Keratinocyte (primary cell): Measurements from ENCODE around the gene UGT1A1. TPM values are rescaled to one million over a fixed set of nuclear protein-coding genes. Genes with fewer than 3 reads are reported as not detected.

Experiments used
- DNase-seq: peaks from one replicate; pipeline ENCODE4 v3.0.0-alpha.2; 2011; ENCODE audit warnings: low read depth, missing footprints, low spot score
- FAIRE-seq: peaks from 2 replicates; lab custom pipeline; 2011; peaks lifted over from hg19 to GRCh38; lab: Jason Lieb, UNC
- H2AFZ ChIP-seq: 2 replicates; pipeline ENCODE4 v1.6.0; 2012; ENCODE audit warnings: low read length, control low read depth, inconsistent platforms; ENCODE audit not compliant: control insufficient read depth
- H3K27ac ChIP-seq: 2 replicates; pipeline ENCODE4 v1.5.1; 2011; ENCODE audit warnings: low read length; ENCODE audit not compliant: control insufficient read depth, insufficient read depth
- H3K27me3 ChIP-seq: 3 replicates; pipeline ENCODE4 v1.6.0; 2011; ENCODE audit warnings: low read length; ENCODE audit not compliant: control insufficient read depth, insufficient read depth; ENCODE audit errors: extremely low read depth
- H3K36me3 ChIP-seq, 2 experiments: 2 replicates in 1 of 2; 3 replicates in 1 of 2; pipeline ENCODE4 v1.5.1; 2011; ENCODE audit warnings: low read length in 2 of 2, mild to moderate bottlenecking in 1 of 2; ENCODE audit not compliant: control insufficient read depth in 2 of 2, insufficient read depth in 2 of 2; ENCODE audit errors: extremely low read depth in 1 of 2
- H3K4me1 ChIP-seq: 3 replicates; pipeline ENCODE4 v1.5.1; 2011; ENCODE audit warnings: low read length; ENCODE audit not compliant: control insufficient read depth, insufficient read depth; ENCODE audit errors: extremely low read depth
- H3K4me2 ChIP-seq: 3 replicates; pipeline ENCODE4 v1.6.0; 2011; ENCODE audit warnings: low read depth, low read length; ENCODE audit not compliant: control insufficient read depth, insufficient read depth; ENCODE audit errors: extremely low read depth
- H3K4me3 ChIP-seq, 3 experiments: fragments of 200-600 bp in 1 of 3; sonication (generic) in 1 of 3; 2 replicates in 2 of 3; 3 replicates in 1 of 3; pipeline ENCODE4 v1.5.1; 2011 to 2016; ENCODE audit warnings: low read length in 3 of 3, mild to moderate bottlenecking in 3 of 3, control low read depth in 2 of 3, inconsistent platforms in 1 of 3, low read depth in 1 of 3, mixed read lengths in 1 of 3, mixed run types in 1 of 3, moderate library complexity in 1 of 3; ENCODE audit not compliant: control insufficient read depth in 2 of 3, insufficient read depth in 2 of 3; ENCODE audit errors: extremely low read depth in 1 of 3
- H3K79me2 ChIP-seq: 2 replicates; pipeline ENCODE4 v1.6.0; 2012; ENCODE audit warnings: low read length; ENCODE audit not compliant: control insufficient read depth, insufficient read depth
- H3K9ac ChIP-seq: 3 replicates; pipeline ENCODE4 v1.6.0; 2011; ENCODE audit warnings: low read length; ENCODE audit not compliant: control insufficient read depth, insufficient read depth; ENCODE audit errors: extremely low read depth
- H3K9me1 ChIP-seq: 3 replicates; pipeline ENCODE4 v1.6.0; 2011; ENCODE audit warnings: low read length; ENCODE audit not compliant: control insufficient read depth, insufficient read depth; ENCODE audit errors: extremely low read depth
- H3K9me3 ChIP-seq: 2 replicates; pipeline ENCODE4 v1.5.1; 2012; ENCODE audit warnings: low read depth, low read length; ENCODE audit not compliant: control insufficient read depth
- H4K20me1 ChIP-seq: 3 replicates; pipeline ENCODE4 v1.6.0; 2011; ENCODE audit warnings: low read length; ENCODE audit not compliant: control insufficient read depth, insufficient read depth; ENCODE audit errors: extremely low read depth
- EZH2 ChIP-seq: IDR thresholded peaks from one replicate; pipeline ENCODE4 v1.6.1; 2012; ENCODE audit warnings: inconsistent platforms, mild to moderate bottlenecking, low read length, moderate library complexity
- dilution Hi-C: fragments of 300-500 bp; cut with MboI; formaldehyde crosslinking; loops from one replicate; pipeline ENCODE4 v1.7.0; 2020; ENCODE audit warnings: low sequenced_read_pairs; ENCODE audit not compliant: extremely low pct_ligation_motif_present
- polyA plus RNA-seq, 5 experiments: library from polyadenylated mRNA; depleted of rRNA in 3 of 5; stranded (reverse) in 3 of 5; stranded (forward) in 1 of 5; unstranded in 1 of 5; fragments of >200 nt; gene quantifications; 1 replicate in 1 of 5; 2 replicates in 3 of 5; 3 replicates in 1 of 5; pipeline versions ENCODE4 v1.2.1 to v1.2.3, GENCODE V29; 2011 to 2012; ENCODE audit warnings: missing spikeins in 2 of 5, low read depth in 1 of 5, low replicate concordance in 1 of 5
- TF ChIP-seq, protein P1 (sequence below), 3 experiments: IDR thresholded peaks in 1 of 3; conservative IDR thresholded peaks in 1 of 3; optimal IDR thresholded peaks in 1 of 3; 2 replicates in 2 of 3; 3 replicates in 1 of 3; pipeline versions ENCODE3 to v1.5.1; 2011; ENCODE audit warnings: low read length in 3 of 3, mild to moderate bottlenecking in 3 of 3, moderate library complexity in 2 of 3, control low read depth in 1 of 3, inconsistent platforms in 1 of 3; ENCODE audit not compliant: insufficient read depth in 2 of 3; ENCODE audit errors: extremely low read depth in 1 of 3

The UGT1A1 gene
- polyA plus RNA-seq, 1 donor (not counting 4 experiments of a cell fraction or from before 2014, with no cell fraction given), result 2.7 TPM

DNA sequence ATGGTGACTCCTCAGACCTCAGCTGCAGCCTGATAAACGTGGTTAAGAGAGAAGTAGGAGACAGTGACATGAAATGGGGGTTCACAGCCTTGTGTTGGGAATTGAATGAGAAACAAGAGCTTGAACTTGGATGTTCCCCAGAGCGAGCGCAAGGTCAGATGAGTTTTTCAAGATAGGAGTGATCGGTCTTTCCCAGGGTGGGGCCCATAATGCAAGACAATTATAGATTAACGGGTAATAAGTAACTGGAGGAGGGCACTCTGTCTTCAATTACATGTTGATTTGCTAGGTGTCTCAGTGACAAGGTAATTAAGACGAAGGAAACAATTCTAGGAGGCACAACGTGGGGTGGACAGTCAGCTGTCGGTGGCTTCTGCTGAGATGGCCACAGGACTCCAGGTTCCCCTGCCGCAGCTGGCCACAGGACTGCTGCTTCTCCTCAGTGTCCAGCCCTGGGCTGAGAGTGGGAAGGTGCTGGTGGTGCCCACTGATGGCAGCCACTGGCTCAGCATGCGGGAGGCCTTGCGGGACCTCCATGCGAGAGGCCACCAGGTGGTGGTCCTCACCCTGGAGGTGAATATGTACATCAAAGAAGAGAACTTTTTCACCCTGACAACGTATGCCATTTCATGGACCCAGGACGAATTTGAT, 47.3 kb upstream of the UGT1A1 start, which contains the start of gene UGT1A5:
Gene UGT1A5 (plus strand): TSS at position 297 of the 651 bp plus-strand sequence. CDS start 85 bp downstream, at position 382.
- dilution Hi-C loops, result no loop called here
- Histone ChIP-seq H3K27me3 (no peaks in the 10 kb centered on the region), H3K79me2 (peaks cover 43% of the 10 kb centered on the region), H3K27ac (no peak within 1 kb of the TSS), H3K36me3 (peaks cover 3 to 13% of the 10 kb centered on the region in 2 experiments), H2AFZ (no peak within 1 kb of the TSS), H3K4me2 (no peak within 1 kb of the TSS), H3K9ac (no peak within 1 kb of the TSS), H3K9me1 (no peaks in the 10 kb centered on the region), H3K9me3 (no peaks in the 10 kb centered on the region), H3K4me3 (no peak within 1 kb of the TSS), H4K20me1 (no peaks in the 10 kb centered on the region), H3K4me1 (peaks cover 14% of the 10 kb centered on the region)
- DNase-seq, result no peak
- no peak for FAIRE-seq
- TF ChIP-seq, protein P1, sequence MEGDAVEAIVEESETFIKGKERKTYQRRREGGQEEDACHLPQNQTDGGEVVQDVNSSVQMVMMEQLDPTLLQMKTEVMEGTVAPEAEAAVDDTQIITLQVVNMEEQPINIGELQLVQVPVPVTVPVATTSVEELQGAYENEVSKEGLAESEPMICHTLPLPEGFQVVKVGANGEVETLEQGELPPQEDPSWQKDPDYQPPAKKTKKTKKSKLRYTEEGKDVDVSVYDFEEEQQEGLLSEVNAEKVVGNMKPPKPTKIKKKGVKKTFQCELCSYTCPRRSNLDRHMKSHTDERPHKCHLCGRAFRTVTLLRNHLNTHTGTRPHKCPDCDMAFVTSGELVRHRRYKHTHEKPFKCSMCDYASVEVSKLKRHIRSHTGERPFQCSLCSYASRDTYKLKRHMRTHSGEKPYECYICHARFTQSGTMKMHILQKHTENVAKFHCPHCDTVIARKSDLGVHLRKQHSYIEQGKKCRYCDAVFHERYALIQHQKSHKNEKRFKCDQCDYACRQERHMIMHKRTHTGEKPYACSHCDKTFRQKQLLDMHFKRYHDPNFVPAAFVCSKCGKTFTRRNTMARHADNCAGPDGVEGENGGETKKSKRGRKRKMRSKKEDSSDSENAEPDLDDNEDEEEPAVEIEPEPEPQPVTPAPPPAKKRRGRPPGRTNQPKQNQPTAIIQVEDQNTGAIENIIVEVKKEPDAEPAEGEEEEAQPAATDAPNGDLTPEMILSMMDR (optimal IDR thresholded peaks at IDR 0.05 in 1 of 3, IDR thresholded peaks at IDR 0.05 in 1 of 3, conservative IDR thresholded peaks at IDR 0.05 in 1 of 3; ENCODE audit: extremely low read depth in 1 of 3, insufficient read depth in 2 of 3, low read length in 3 of 3), result no peak
- no peak for TF ChIP-seq EZH2

DNA sequence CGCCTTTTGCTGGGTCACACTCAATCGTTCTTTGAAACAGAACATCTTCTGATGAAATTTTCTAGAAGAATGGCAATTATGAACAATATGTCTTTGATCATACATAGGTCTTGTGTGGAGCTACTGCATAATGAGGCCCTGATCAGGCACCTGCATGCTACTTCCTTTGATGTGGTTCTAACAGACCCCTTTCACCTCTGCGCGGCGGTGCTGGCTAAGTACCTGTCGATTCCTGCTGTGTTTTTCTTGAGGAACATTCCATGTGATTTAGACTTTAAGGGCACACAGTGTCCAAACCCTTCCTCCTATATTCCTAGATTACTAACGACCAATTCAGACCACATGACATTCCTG, 46.8 kb upstream of the UGT1A1 start:
- Histone ChIP-seq H3K27me3 (no peaks in the 10 kb centered on the region), H3K4me3 (no peak overlapping the region), H3K4me1 (peaks cover 9% of the 10 kb centered on the region), H3K27ac (no peak overlapping the region), H3K9me3 (no peaks in the 10 kb centered on the region), H3K79me2 (peaks cover 39% of the 10 kb centered on the region), H3K9me1 (no peaks in the 10 kb centered on the region), H2AFZ (no peak overlapping the region), H3K36me3 (peaks cover 3 to 13% of the 10 kb centered on the region in 2 experiments), H4K20me1 (no peaks in the 10 kb centered on the region), H3K9ac (no peak overlapping the region), H3K4me2 (no peak overlapping the region)
- TF ChIP-seq, protein P1 (optimal IDR thresholded peaks at IDR 0.05 in 1 of 3, IDR thresholded peaks at IDR 0.05 in 1 of 3, conservative IDR thresholded peaks at IDR 0.05 in 1 of 3; ENCODE audit: extremely low read depth in 1 of 3, insufficient read depth in 2 of 3, low read length in 3 of 3), result no peak
- no peak for TF ChIP-seq EZH2
- DNase-seq, result no peak
- dilution Hi-C loops, result no loop called here
- no peak for FAIRE-seq
